ENCODE results near the gene ERC1.

The ERC1 gene

DNA sequence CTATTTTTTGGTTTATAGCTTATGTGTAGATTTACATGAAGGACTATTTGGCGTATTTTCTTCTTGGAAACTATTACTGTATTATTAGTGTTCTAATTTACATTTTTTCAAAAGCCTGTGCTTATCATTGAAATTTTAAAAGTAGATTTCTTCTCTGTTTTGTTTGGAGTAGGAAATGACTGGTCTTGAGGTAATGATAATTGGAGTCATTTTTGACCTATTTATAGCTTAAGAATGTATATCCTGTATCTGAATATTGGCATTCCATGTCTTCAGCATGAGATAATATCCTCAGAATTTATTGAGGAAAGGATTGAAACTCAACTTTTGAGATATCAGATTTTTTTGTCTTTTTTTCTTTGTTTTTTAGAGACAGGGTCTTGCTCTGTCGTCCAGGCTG lies 193.4 kb downstream of the ERC1 start:
- TF ChIP-seq, protein P1, sequence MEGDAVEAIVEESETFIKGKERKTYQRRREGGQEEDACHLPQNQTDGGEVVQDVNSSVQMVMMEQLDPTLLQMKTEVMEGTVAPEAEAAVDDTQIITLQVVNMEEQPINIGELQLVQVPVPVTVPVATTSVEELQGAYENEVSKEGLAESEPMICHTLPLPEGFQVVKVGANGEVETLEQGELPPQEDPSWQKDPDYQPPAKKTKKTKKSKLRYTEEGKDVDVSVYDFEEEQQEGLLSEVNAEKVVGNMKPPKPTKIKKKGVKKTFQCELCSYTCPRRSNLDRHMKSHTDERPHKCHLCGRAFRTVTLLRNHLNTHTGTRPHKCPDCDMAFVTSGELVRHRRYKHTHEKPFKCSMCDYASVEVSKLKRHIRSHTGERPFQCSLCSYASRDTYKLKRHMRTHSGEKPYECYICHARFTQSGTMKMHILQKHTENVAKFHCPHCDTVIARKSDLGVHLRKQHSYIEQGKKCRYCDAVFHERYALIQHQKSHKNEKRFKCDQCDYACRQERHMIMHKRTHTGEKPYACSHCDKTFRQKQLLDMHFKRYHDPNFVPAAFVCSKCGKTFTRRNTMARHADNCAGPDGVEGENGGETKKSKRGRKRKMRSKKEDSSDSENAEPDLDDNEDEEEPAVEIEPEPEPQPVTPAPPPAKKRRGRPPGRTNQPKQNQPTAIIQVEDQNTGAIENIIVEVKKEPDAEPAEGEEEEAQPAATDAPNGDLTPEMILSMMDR (IDR thresholded peaks at IDR 0.05; ENCODE audit: low read depth, low read length, missing control alignments), result no peak
- H3K4me3 ChIP-seq (replicated peaks; ENCODE audit: low read depth, low read length), result no peak overlapping the region
- DNase-seq (ENCODE audit: extremely low read depth, low read depth), result no peak

GRCh38 chr12:1185460-1186182 lies 194.6 kb downstream of the ERC1 start:
- no peak overlapping the region for H3K4me3 ChIP-seq (replicated peaks; ENCODE audit: low read depth, low read length)
- TF ChIP-seq, protein P1 (IDR thresholded peaks at IDR 0.05; ENCODE audit: low read depth, low read length, missing control alignments), result no peak
- DNase-seq (ENCODE audit: extremely low read depth, low read depth), result no peak

GRCh38 chr12:1186298-1186697 lies 195.3 kb downstream of the ERC1 start:
- TF ChIP-seq, protein P1 (IDR thresholded peaks at IDR 0.05; ENCODE audit: low read depth, low read length, missing control alignments), result no peak
- H3K4me3 ChIP-seq (replicated peaks; ENCODE audit: low read depth, low read length), result no peak overlapping the region
- no peak for DNase-seq (ENCODE audit: extremely low read depth, low read depth)

GRCh38 chr12:1188016-1188415 lies 197.0 kb downstream of the ERC1 start:
- no peak overlapping the region for H3K4me3 ChIP-seq (replicated peaks; ENCODE audit: low read depth, low read length)
- DNase-seq (ENCODE audit: extremely low read depth, low read depth), result no peak
- TF ChIP-seq, protein P1 (IDR thresholded peaks at IDR 0.05; ENCODE audit: low read depth, low read length, missing control alignments), result no peak

DNA sequence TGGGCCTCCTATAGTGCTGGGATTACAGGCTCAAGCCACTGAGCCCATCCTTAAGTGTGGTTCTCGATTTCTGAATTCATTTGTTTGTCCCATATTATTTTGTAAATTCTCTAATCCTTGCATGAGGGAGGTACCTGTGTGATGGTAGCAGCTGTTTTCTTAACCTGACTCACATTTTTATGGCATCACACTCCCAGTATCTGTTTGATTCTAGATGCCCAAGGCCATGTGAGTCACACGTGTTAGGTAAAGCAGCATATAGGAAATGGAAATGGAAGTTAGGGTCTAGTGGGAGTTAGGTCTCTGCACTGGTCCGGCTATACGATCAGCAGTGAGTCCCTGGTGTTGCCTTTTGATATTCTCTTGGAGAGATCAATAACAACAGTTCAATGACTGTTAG lies 198.1 kb downstream of the ERC1 start:
- H3K4me3 ChIP-seq (replicated peaks; ENCODE audit: low read depth, low read length), result no peak overlapping the region
- TF ChIP-seq, protein P1 (IDR thresholded peaks at IDR 0.05; ENCODE audit: low read depth, low read length, missing control alignments), result no peak
- no peak for DNase-seq (ENCODE audit: extremely low read depth, low read depth)

DNA sequence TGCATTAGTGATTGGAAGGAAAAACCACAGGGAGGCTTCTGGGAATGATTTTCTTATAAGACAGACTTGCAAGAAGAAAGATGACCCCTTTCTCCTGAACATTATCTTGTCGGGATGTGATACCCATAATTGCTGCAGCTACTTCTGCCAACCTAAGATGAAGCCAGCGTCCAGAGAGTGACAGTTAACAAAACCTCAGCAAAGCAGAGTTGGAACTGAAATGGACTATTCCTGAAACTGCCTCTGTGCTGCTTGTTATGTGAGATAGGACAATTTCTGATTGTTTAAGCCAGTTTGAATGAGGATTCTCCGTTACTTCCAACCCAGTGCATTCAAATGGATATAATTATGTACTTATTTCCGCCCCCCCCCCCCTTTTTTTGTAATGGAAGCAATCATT lies 204.5 kb downstream of the ERC1 start:
- DNase-seq (ENCODE audit: extremely low read depth, low read depth), result no peak
- TF ChIP-seq, protein P1 (IDR thresholded peaks at IDR 0.05; ENCODE audit: low read depth, low read length, missing control alignments), result no peak
- H3K4me3 ChIP-seq (replicated peaks; ENCODE audit: low read depth, low read length), result no peak overlapping the region

All from HFF-Myc (cell line).